SKM-1 (cell line): Measurements from ENCODE around the gene CMTM4.
"Not testable (repeated sequence)": the region's sequence is repeated elsewhere in the genome, so short reads cannot be mapped to it uniquely, and the experiment has no call there.

ENCODE experiments used
- DNase-seq: peaks from one replicate; lab custom pipeline; 2025; ENCODE audit not compliant: unreplicated experiment; lab: John Stamatoyannopoulos, UW

The CMTM4 gene

GRCh38 chr16:66569131-66569530 is 127.4 kb downstream of the CMTM4 start:
- DNase-seq = no peak

DNA sequence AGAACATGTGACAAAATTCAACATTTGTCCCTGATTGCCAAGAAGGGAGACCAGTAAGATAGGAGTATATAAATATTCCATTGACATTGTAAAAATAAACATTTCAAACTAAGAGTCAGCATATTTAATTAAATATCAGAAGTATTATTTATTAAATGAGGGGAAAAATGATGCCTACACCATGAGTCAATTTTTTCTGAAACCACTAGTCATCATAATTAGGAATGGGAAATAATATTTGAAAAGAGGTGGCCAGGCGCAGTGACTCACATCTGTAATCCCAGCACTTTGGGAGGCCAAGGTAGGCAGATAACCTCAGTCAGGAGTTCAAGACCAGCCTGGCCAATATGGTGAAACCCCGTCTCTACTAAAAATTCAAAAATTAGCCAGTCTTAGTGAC is 128.2 kb downstream of the CMTM4 start:
- no peak for DNase-seq

DNA sequence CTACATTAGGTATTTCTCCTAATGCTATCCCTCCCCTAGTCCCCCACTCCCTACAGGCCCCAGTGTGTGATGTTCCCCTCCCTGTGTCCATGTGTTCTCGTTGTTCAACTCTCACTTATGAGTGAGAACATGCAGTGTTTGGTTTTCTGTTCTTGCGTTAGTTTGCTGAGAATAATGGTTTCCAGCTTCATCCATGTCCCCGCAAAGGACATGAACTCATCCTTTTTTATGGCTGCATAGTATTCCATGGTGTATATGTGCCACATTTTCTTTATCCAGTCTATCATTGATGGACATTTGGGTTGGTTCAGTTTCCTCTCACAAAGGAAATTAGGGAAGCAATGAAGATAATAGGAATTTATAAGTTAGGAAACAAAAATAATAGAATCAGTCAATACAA is 129.3 kb downstream of the CMTM4 start:
- DNase-seq = not testable (repeated sequence)

DNA sequence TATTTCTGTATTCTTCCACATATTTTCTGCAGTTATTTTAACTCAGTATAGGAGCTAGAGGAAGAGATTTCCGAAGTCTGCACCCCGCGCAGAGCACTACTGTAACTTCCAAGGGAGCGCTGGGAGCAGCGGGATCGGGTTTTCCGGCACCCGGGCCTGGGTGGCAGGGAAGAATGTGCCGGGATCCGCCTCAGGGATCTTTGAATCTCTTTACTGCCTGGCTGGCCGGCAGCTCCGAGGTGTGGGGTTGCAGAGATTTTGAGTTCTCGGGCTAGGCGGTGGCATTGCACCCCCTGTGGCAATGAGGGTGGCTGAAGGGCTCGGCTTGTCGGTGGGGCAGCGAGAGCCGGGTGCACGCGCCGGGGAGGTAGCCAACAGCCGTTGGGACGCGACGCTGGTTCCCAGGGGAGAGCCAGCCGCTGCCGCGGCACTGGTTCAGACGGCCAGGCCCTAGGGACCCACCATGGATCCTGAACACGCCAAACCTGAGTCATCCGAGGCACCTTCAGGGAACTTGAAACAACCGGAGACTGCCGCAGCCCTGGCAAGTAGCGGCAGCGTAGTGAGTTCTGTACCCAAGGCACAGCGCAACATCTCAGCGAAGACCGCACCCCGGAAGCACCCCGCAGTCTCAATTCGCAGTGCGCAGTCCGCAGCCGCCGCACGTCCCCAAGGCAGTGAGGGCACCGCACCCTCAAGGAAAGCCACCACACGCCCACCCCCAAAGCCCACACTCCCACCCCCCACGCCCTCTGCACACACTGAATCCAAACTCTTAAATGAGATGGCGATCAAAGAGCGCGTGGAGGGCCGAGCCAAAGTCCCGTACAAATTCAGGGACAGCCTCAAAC is 130.3 kb downstream of the CMTM4 start, which contains the start of gene CMTM1:
Gene CMTM1, plus strand, starts transcription at position 389 of the 851 bp plus-strand sequence. Its CDS starts 75 bp downstream, at position 464.
- no peak for DNase-seq
